ENCODE measurements around the gene PEX26.
A peak's percentile ranks its signal among the peaks of the same experiment; 100 is the strongest.
"Not testable (repeated sequence)": the region's sequence is repeated elsewhere in the genome, so short reads cannot be mapped to it uniquely, and the experiment has no call there.

Gene PEX26

DNA sequence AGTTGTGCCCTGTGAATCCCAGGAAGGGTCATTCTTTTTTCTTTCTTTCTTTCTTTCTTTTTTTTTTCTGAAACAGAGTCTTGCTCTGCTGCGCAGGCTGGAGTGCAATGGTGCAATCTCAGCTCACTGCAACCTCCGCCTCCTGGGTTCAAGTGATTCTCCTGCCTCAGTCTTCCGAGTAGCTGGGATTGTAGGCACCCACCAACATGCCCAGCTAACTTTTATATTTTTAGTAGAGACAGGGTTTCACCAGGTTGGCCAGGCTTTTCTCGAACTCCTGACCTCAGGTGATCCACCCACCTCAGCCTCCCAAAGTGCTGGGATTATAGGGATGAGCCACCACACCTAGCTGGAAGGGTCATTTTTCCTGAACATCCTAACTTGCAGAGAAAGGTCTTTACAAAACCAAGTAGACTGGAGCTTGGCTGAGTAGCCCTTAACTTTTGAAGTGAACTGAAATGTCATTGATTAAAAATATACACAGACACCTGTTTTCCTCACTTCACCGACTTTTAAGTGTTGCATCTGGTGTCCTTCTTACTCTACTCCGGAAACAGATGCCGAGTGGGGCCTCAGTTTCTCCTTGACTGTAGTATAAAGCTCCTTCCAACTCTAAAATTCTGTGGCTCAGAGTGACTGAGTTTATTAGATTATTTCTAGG, 6.4 kb upstream of the PEX26 start:
- not testable (repeated sequence) for DNase-seq (ENCODE audit: low read depth)

DNA sequence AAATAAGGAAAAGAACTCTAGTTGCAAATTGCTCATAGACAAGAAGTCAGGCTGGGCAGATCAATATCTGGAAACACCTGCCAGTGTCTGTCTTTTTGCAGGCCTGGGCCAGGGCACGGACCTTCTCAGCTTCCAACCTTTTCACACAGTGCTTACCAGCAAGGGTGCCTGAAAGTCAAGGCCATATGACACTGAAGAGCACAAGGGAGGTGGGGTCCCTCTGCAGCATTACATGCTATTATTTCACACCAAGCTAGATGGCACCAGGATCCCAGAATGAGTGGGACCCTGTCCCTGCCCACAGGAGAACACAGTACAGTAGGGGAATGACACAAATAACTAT, 5.9 kb upstream of the PEX26 start:
- no peak for DNase-seq (ENCODE audit: low read depth)

DNA sequence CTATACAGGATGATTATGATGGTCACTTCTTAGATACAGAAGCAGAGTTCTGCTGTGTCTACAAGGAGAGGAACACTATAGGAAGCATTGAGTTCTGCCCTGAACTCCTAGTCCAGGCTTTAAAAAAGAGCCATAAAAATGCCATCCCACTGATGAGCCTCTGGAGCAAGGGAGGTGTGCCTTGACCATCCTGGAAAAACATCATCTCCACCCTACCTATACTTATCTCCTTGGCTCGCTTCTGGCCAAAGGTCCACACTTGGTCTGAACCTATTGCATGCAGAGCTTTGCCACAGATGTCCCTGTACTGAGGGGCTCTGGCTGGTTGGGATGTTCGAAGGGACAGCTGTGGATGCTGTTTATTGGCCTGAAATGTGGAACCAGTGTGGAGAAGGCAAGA, 4.3 kb upstream of the PEX26 start:
- DNase-seq (ENCODE audit: low read depth), result no peak

DNA sequence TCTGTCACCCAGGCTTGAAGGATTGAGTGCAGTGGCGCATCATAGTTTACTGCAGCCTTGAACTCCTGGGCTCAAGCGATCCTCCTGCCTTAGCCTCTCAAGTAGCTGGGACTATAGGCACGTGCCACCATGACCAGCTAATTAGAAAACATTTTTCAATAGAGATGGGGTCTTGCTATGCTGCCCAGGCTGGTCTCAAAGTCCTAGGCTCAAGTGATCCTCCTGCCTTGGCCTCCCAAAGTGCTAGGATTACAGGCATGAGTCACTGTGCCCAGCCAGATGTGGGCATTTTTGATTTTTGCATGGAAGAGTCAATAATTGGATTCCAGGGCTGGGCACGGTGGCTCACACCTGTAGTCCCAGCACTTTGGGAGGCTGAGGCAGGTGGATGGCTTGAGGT, 3.9 kb upstream of the PEX26 start:
- not testable (repeated sequence) for DNase-seq (ENCODE audit: low read depth)

DNA sequence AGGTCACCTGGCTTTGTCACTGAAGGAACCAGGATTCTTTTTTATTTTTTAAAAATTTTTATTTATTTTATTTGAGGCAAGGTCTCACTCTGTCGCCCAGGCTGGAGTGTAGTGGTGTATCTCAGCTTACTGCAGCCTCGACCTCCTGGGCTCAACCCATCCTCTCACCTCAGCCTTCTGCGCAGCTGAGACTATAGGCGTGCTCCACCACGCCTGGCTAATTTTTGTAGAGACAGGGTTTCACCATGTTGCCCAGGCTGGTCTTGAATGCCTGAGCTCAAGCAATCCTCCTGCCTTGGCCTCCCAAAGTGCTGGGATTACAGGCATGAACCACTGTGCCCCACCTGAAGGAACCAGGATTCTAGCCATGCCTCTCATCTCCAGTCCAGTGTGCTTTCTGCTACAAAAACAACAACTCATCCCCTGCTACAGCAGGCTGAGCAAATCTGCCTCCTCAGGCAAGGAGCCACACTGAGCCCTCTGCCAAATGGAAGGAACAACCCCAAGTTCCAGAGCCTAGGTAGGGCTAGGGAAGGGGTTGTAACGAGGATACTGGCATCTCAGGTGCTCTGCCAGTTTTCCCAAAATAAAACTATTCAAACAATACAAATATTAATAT, 2.6 kb upstream of the PEX26 start:
- no peak for DNase-seq (ENCODE audit: low read depth)

DNA sequence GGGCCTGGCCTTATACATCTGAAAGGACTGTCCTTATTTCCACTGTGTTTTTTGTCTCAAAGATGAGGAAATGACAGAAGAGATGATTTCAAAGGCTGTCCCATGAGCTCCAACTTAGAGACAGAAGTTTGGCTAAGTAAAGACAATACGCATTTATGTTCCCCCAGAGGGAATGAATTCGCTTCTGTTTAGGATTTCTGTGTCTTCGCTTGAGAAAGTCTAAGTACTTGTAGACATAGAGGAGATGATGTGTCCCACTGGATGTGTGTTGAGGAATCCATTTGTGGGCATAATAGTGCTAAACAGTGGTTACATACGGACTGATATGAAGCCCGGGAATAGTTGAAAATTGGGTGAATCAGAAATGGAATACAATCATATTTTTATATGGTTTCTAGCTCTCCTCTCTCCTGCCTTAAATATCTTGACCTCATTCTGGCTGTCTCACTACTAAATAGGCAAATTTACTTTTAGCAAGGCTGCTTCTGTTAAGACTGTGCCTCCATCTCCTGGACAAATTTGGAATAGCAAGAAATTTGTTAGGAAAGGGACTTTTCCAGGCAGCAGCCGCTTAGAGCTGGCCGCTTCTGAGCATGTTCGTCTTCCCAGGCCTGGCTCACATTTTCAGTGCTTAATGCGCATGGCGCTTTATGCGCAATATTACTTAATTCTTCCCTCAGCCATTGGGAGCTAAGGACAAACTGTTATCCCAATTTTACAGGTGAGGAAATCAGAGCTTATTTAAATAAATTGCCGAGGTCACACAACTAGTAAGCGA, 1.9 kb upstream of the PEX26 start:
- DNase-seq (ENCODE audit: low read depth), result peak; percentile 88

DNA sequence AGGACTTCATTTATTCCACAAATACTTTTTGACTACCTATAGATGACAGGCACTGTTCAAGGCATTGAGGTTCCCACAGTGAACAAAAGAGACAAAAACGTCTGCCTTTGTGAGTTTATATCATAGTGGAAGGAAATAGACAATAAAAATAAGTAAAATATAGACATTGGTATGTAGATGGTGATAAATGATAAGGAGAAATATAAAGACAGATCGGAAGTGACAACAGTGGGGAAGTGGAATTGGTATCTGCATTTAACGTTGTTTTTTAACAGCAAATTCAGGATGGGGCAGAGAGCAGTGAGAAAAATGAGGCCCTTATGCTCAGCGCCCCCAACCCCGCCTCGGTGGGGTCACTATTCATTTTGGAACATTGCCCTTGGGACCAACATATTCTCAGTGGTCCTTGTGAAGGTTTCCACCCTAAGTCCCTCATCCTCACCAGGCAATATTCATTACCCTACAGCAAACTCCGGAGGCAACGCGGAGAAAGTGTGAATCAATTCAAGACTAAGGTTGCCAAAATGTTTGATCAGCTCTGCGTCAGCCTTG, 627 bp upstream of the PEX26 start:
- no peak for DNase-seq (ENCODE audit: low read depth)

DNA sequence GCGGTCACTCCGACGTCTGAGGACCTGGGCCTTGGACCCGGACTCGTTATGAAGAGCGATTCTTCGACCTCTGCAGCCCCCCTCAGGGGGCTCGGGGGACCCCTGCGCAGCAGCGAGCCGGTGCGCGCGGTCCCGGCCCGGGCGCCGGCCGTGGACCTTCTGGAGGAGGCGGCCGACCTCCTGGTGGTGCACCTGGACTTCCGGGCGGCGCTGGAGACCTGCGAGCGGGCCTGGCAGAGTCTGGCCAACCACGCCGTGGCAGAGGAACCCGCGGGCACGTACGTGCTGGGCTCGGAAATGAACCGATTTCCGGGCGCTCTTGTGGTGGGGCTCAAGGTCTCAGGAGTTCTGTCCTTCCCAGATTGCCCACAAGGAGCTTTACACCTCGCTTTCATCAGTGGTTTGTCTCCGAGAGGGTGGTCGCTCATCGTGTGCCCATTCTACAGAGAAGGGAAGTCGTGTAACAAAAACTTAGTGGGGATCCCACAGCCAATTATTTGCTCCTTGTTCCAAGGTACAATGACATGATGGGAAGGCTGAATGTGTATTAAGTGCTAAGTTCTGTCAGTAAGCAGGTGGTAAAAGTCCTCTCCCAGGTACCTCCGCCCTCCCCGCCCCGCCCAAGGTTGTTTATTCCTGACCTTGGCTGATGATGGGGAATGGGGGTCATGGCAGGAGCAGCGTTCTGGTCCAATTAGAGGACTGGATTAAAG, 695 bp downstream of the PEX26 start:
- no peak for DNase-seq (ENCODE audit: low read depth)

DNA sequence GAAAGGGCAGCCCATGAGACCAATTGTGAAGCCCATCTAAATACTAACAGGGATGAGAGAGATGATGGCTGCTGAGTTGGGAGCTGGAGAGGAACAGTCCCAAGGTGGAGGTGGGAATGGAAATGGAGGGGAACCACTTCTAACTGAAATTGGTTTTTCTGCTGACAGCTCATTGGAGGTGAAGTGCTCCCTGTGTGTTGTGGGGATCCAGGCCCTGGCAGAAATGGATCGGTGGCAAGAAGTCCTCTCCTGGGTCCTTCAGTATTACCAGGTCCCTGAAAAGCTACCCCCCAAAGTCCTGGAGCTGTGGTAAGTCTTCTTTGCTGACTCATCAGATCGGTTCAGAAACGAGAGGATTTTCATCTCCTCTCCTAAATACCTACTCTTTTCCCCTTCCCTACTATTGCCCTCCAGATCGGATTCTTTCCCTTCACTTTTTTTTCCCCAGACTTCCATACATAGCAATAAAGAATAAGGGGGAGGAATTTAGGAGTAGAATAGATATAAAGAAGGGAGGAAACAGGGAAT, 2.0 kb downstream of the PEX26 start:
- DNase-seq (ENCODE audit: low read depth), result no peak

DNA sequence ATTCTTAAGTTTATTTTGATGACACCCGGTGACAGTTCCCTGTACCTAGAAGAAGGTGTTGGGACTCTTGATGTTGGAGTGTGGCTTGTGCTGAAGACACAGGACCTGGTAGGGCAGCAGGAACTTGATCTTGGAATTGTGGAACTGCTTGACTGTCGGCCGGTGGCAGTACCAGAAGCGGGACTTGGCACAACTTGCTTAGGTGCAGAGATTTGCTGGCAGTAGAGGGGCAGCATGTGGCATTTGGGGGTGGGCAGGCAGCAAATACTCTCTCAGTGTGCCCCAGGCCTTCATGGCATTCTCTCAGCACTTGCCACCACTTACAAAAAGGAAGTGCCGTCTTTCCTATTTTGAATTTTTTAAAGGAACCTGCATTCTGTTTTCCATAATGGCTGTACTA, 3.6 kb downstream of the PEX26 start:
- DNase-seq (ENCODE audit: low read depth), result no peak

DNA sequence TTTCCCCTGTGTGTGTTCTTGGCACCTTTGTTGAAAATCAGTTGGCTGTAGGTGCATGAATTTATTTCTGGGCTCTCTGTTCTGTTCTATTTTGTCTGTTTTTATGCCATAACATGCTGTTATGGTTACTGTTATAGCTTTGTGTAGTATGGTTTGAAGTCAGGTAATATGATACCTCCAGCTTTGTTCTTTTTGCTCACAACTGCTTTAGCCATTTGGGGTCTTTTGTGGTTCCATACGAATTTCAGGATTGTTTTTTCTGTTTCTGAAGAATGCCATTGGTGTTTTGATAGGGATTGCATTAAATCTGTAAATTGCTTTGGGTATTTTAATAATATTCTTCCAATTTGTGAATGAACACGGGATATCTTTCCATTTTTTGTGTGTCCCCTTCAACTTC, 4.7 kb downstream of the PEX26 start:
- DNase-seq (ENCODE audit: low read depth), result no peak

DNA sequence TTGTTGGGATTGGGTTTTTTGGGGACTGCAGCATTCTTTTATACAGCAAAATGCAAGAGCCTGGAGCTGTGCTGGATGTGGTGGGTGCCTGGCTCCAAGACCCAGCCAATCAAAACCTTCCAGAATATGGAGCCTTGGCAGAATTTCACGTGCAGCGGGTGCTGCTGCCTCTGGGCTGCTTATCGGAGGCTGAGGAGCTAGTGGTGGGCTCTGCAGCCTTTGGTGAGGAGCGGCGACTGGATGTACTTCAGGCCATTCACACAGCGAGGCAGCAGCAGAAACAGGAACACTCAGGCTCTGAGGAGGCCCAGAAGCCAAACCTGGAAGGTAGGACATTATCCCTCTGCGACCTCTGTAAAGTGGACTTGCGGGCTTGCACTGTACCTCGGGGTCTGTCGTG, 5.6 kb downstream of the PEX26 start:
- DNase-seq (ENCODE audit: low read depth), result no peak

DNA sequence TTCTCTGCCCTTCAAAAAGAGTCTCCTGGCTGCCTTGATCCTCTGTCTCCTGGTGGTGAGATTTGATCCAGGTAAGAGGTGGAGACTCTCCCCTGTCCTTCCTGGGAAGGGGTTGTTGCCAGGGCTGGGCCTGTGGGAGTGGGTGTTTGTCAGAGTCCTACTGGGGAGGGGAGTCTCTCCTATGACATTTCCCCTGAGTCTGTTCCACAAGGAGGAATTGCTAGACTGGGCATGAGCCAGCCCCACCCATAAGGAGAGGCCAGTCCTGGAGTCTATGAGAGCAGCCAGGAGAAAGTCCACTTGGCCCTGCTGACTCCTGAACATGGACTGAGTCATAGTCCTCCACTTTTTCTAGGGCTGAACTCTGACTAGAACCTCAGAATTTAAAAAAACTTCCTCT, 7.4 kb downstream of the PEX26 start:
- peak; percentile 22 for DNase-seq (ENCODE audit: low read depth)

DNA sequence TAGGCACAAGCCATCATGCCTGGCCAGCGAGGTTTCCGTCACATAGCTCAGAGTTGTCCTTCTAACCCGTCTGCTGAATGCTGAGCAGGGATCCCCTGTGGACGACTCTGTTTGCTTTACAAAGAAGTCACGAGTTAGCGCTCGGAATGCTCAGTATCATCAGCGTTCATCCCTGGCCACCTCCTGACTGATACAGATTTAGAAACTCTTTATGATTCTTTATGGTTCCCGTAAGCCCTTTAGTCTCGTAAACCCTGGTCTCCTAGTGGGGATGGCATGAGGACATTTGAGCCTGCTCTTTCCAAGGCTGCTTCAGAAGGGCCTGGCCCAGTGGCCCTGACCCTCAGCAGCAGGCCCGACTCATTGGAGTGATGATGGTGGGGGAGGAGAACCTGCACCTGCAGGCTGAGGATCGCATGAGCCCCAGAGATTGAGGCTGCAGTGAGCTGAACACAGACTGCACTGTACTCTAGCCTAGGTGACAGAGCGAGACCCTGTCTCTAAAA, 9.6 kb downstream of the PEX26 start:
- DNase-seq (ENCODE audit: low read depth), result no peak

DNA sequence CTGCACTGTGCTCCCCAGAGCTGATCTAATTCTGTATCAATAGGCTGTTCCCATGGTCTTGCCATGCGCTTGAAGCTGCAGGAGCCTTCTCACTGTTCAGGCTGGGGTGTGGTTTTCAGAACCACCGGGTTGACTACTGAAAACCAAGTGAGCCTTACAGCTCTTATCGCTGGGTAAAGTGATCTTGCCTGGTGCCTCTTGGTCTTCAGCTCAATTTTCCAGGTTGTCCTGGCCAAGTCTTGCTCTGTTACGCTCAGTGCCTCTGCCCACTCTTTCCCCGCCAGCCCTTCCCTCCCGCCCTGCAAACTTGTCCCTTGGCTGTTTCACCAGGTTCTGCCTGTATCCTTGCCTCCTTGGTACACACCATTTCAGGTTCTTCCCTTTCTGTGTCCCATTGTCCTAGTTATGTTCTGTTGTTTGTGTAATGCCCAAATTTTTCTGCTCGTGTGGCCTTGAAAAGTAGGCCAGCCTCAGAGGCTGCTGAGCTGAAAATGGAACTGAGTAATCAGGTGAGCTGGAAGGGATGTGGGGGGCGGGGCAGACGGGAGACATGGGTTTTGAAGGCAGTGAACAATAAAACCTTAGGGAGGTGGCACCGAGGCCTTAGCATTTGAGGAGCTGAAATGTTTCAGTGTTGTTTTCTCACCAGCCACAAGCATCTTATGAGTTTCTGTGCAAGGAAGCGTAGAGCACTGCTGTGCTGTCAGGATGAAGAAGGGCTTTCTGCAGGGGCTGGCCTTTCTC, 11.2 kb downstream of the PEX26 start:
- no peak for DNase-seq (ENCODE audit: low read depth)

DNA sequence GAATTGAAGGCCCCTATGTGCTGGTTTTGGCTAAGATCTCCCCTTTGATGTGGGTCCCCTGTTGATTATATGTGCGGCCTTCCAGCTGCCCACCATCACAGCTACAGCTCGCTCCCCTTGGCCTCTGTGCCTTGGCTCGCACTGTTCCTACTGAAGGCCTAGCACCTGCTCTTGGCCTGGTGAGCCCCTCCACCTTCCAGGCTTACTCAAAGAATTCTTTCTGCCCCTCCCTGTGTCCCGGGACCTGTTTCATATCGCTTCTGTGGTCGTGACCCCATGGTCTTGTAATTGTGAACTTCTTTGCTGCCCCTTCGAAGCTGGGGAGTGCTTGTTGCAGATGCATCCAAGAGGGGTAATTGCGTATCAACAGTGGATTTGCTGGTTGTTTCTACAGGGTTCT, 12.5 kb downstream of the PEX26 start:
- no peak for DNase-seq (ENCODE audit: low read depth)

DNA sequence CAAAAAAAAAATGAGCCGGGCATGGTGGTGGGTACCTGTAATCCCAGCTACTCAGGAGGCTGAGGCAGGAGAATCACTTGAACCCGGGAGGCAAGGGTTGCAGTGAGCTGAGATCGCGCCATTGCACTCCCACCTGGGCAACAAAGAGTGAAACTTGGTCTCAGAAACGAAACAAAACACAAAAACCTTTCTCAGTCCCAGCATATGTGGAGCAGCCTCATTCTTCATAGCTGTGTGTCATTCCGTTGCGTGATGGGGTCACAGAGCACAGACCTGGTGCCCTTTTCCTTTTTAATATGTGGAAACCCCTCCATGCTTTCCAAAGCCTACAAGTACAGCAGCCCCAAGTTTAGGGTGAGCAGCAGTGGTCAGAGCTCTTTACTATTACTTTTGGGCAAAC, 13.7 kb downstream of the PEX26 start:
- no peak for DNase-seq (ENCODE audit: low read depth)

DNA sequence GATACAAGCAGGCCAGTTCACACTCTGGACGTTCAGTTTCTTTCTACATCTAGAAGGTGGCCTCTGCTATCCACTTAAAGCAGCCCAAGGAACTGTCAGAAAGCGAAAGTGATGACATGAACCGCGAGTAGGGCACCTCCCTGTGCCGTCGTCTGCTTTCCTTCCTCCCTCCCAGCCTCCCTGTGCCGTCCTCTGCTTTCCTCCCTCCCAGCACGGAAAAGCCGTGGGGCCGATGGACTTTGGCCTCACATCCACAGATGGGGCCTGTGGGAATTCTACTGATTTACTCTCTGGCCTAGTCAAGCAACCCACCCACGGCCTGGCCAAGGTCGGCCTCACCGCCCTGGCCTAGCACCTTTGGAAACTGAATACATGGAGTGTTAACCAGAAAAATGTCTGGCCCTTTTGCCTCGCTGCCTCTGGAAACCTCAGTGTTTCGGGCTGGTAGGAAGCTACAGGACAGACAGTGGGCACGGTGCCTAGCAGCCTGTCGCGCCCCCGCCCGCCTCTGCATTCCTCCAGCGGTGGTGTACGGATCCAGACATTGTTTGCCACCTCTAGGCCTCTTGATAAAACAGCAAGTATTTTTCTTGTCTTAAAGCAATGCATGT, 14.2 kb downstream of the PEX26 start:
- peak; percentile 45 for DNase-seq (ENCODE audit: low read depth)

DNA sequence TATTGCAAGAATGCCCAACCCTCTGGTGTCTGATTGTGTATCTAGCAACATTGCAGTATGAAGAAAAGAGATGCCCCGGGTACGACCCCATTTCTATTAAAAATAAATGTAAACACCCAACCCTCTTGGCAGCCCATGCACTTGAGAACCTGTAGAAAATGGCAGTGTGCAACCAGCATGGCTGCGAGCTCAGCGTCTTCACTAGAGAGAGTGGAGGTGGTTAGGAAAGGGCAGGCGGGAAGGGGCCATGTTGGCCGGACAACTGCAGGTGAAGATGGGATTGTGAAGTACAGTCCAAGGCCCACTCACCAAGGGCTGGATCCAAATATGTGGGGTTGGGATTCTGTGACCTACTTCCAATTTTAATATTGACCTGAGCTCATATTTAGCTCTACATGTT, 15.9 kb downstream of the PEX26 start:
- DNase-seq (ENCODE audit: low read depth), result no peak

DNA sequence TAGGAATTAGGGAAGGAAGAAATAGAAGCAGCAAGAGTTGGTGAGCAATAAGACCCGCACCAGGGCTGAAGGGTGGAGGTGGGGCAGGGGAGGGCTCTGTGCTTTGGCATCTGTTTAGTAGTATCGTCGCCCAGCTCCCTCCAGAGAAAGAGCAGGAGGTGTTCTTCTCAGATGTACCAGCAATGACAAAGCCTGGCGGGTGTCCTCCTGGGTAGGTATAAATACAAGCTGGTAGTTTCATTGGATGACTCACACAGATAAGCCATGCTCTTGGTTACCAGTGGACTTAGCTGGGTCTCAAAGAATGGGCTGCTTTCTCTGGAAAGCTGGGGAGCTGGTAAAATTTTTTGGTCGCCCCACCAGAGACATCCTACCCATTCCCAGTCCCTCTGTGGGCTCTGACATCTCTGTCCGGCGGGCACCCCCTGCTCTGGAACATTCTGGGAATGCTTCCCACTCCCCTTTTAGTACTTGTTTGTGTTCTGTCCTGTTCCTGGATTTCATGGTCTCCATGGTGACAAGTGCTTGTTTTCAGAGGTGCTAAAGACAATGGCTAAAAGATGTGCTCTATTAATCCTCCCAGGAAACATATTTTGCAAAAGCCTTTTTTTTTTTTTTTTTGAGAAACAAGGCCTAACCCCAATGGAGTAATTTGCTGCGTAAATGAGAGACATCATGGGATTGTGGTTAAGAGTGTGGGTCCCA, 17.5 kb downstream of the PEX26 start:
- DNase-seq (ENCODE audit: low read depth), result no peak
